Neuronal stem cell (in vitro differentiated cells): ENCODE results near the gene PDIA5.
A peak's percentile ranks its signal among the peaks of the same experiment; 100 is the strongest.

Experiments used
- DNase-seq: peaks from one replicate; pipeline ENCODE4 v3.0.0-alpha.2; 2013; ENCODE audit warnings: low spot score
- H2AFZ ChIP-seq: one replicate; pipeline ENCODE4 v1.6.1; 2013; ENCODE audit warnings: mild to moderate bottlenecking, low read length, inconsistent platforms
- H2AK5ac ChIP-seq: 2 replicates; pipeline ENCODE4 v1.6.1; 2013; ENCODE audit warnings: low read depth, mild to moderate bottlenecking, inconsistent platforms, low read length, moderate library complexity, mixed read lengths
- H2BK120ac ChIP-seq: 2 replicates; pipeline ENCODE4 v1.6.1; 2013; ENCODE audit warnings: low read depth, mild to moderate bottlenecking, inconsistent platforms, low read length, moderate library complexity, mixed read lengths
- H2BK12ac ChIP-seq: one replicate; pipeline ENCODE4 v1.6.1; 2013; ENCODE audit warnings: low read length, inconsistent platforms
- H2BK15ac ChIP-seq: 2 replicates; pipeline ENCODE4 v1.6.1; 2013; ENCODE audit warnings: mild to moderate bottlenecking, low read length, inconsistent platforms, mixed read lengths
- H2BK5ac ChIP-seq: one replicate; pipeline ENCODE4 v1.6.1; 2013; ENCODE audit warnings: inconsistent platforms, mild to moderate bottlenecking, low read length, moderate library complexity
- H3K14ac ChIP-seq: one replicate; pipeline ENCODE4 v1.6.1; 2013; ENCODE audit warnings: low read length, inconsistent platforms
- H3K18ac ChIP-seq: 2 replicates; pipeline ENCODE4 v1.6.1; 2013; ENCODE audit warnings: low read length, inconsistent platforms
- H3K23ac ChIP-seq: 2 replicates; pipeline ENCODE4 v1.6.1; 2013; ENCODE audit warnings: low read depth, mild to moderate bottlenecking, mixed read lengths, low read length, inconsistent platforms; ENCODE audit not compliant: poor library complexity
- H3K27ac ChIP-seq: replicated peaks from 3 replicates; pipeline ENCODE4 v1.5.1; 2013; ENCODE audit warnings: low read length, inconsistent platforms
- H3K27me3 ChIP-seq, 3 experiments: 2 replicates each; pipeline ENCODE4 v1.6.1; 2013; ENCODE audit warnings: low read length in 3 of 3, mild to moderate bottlenecking in 2 of 3, inconsistent platforms in 1 of 3, low read depth in 1 of 3, mixed read lengths in 1 of 3, moderate library complexity in 1 of 3; ENCODE audit not compliant: control insufficient read depth in 3 of 3, insufficient read depth in 3 of 3
- H3K36me3 ChIP-seq, 2 donors: replicated peaks in 1 of 2; 2 replicates each; pipeline ENCODE4 v1.6.1; 2013; ENCODE audit warnings: low read length in 2 of 2; ENCODE audit not compliant: control insufficient read depth in 2 of 2, insufficient read depth in 2 of 2
- H3K4ac ChIP-seq: 2 replicates; pipeline ENCODE4 v1.6.1; 2013; ENCODE audit warnings: inconsistent platforms, mild to moderate bottlenecking, low read length, moderate library complexity
- H3K4me1 ChIP-seq, 2 donors: 1 replicate in 1 of 2; 2 replicates in 1 of 2; pipeline ENCODE4 v1.6.1; 2013; ENCODE audit warnings: low read length in 2 of 2, low read depth in 1 of 2; ENCODE audit not compliant: control insufficient read depth in 2 of 2, insufficient read depth in 1 of 2
- H3K4me2 ChIP-seq: one replicate; pipeline ENCODE4 v1.6.1; 2013; ENCODE audit warnings: mild to moderate bottlenecking, low read length, inconsistent platforms; ENCODE audit not compliant: insufficient read depth, poor library complexity, severe bottlenecking
- H3K4me3 ChIP-seq, 2 donors: 2 replicates each; pipeline ENCODE4 v1.5.1; 2013; ENCODE audit warnings: low read length in 2 of 2, mild to moderate bottlenecking in 2 of 2, inconsistent platforms in 1 of 2, moderate library complexity in 1 of 2
- H3K79me1 ChIP-seq: one replicate; pipeline ENCODE4 v1.6.1; 2013; ENCODE audit warnings: low read depth, mild to moderate bottlenecking, inconsistent platforms, low read length, moderate library complexity
- H3K9ac ChIP-seq: one replicate; pipeline ENCODE4 v1.6.1; 2013; ENCODE audit warnings: mild to moderate bottlenecking, low read depth, low read length, inconsistent platforms; ENCODE audit not compliant: poor library complexity
- H3K9me3 ChIP-seq, 2 donors: replicated peaks in 1 of 2; 2 replicates each; pipeline versions ENCODE3 to v1.6.1; 2013; ENCODE audit warnings: low read length in 2 of 2, mild to moderate bottlenecking in 2 of 2, inconsistent platforms in 1 of 2, low read depth in 1 of 2, mixed read lengths in 1 of 2, moderate library complexity in 1 of 2; ENCODE audit not compliant: control insufficient read depth in 2 of 2, insufficient read depth in 1 of 2
- H4K8ac ChIP-seq: one replicate; pipeline ENCODE4 v1.6.1; 2013; ENCODE audit warnings: low read depth, mild to moderate bottlenecking, inconsistent platforms, low read length, moderate library complexity
- H4K91ac ChIP-seq: one replicate; pipeline ENCODE4 v1.6.1; 2013; ENCODE audit warnings: low read length, low read depth, mild to moderate bottlenecking, inconsistent platforms; ENCODE audit not compliant: poor library complexity
- WGBS, 2 donors: extraction: QIAGEN DNeasy Blood & Tissue Kit; methylation state at CpG; one replicate each; pipeline ENCODE4 v1.1.7; 2013; ENCODE audit warnings: missing lambda C conversion rate in 2 of 2, mixed read lengths in 1 of 2; ENCODE audit not compliant: insufficient read length in 2 of 2, insufficient replicate concordance in 1 of 2; ENCODE audit errors: extremely low coverage in 2 of 2; 5-methylcytosine and 5-hydroxymethylcytosine counted together

Gene PDIA5

GRCh38 chr3:123168122-123168521, 101.3 kb downstream of the PDIA5 start:
- no peak for DNase-seq
- Histone ChIP-seq H3K4ac (no peak overlapping the region), H3K23ac (no peak overlapping the region), H3K9me3 (peaks cover 0 to 28% of the 10 kb centered on the region in 2 donors), H2BK120ac (no peak overlapping the region), H3K18ac (no peak overlapping the region), H3K27ac (no peak overlapping the region), H3K14ac (no peak overlapping the region), H3K79me1 (no peaks in the 10 kb centered on the region), H3K27me3 (peaks cover 0 to 2% (median 0%) of the 10 kb centered on the region in 3 experiments), H3K36me3 (peaks cover 1 to 38% of the 10 kb centered on the region in 2 donors), H2BK15ac (no peak overlapping the region), H2AFZ (no peak overlapping the region), H3K4me2 (no peak overlapping the region), H2BK5ac (no peak overlapping the region), H3K9ac (no peak overlapping the region), H4K91ac (no peak overlapping the region), H2BK12ac (no peak overlapping the region), H2AK5ac (no peak overlapping the region), H3K4me3 (no peak overlapping the region), H4K8ac (no peak overlapping the region), H3K4me1 (peaks cover 5 to 16% of the 10 kb centered on the region in 2 donors)

DNA sequence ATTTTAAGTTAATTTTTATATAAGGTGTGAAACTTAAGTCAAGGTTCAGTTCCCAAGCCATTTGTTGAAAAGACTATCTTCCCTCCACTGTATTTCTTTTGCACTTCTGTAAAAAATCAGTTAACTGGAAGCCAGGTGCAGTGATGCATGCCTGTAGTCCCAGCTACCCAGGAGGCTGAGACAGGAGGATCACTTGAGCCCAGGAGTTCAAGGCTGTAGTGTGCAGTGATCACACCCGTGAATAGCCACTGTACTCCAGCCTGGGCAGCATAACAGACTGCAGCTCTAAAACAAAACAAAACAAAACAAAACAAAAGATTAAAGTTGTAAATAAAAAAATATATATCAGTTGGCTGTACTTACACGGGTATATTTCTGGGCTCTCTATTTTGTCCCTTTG, 101.8 kb downstream of the PDIA5 start:
- no peak overlapping the region for H3K27ac ChIP-seq
- WGBS, 2 donors: no CpG with 5 or more reads among the region's 2 CpGs
- no peak overlapping the region for H3K9ac ChIP-seq
- no peak overlapping the region for H2BK5ac ChIP-seq
- no peak overlapping the region for H3K4ac ChIP-seq
- no peak overlapping the region for H3K23ac ChIP-seq
- no peak for DNase-seq
- H3K18ac ChIP-seq: no peak overlapping the region
- H2AK5ac ChIP-seq: no peak overlapping the region
- H3K4me2 ChIP-seq: no peak overlapping the region
- no peak overlapping the region for H4K91ac ChIP-seq
- H3K4me3 ChIP-seq: no peak overlapping the region
- H3K9me3 ChIP-seq: peaks cover 0 to 28% of the 10 kb centered on the region in 2 donors
- H3K79me1 ChIP-seq: no peaks in the 10 kb centered on the region
- peaks cover 1 to 33% of the 10 kb centered on the region in 2 donors for H3K36me3 ChIP-seq
- peaks cover 5 to 16% of the 10 kb centered on the region in 2 donors for H3K4me1 ChIP-seq
- no peak overlapping the region for H2BK15ac ChIP-seq
- H2BK12ac ChIP-seq: no peak overlapping the region
- no peak overlapping the region for H4K8ac ChIP-seq
- no peak overlapping the region for H3K14ac ChIP-seq
- peaks cover 0 to 2% (median 0%) of the 10 kb centered on the region in 3 experiments for H3K27me3 ChIP-seq
- H2BK120ac ChIP-seq: no peak overlapping the region
- no peak overlapping the region for H2AFZ ChIP-seq

DNA sequence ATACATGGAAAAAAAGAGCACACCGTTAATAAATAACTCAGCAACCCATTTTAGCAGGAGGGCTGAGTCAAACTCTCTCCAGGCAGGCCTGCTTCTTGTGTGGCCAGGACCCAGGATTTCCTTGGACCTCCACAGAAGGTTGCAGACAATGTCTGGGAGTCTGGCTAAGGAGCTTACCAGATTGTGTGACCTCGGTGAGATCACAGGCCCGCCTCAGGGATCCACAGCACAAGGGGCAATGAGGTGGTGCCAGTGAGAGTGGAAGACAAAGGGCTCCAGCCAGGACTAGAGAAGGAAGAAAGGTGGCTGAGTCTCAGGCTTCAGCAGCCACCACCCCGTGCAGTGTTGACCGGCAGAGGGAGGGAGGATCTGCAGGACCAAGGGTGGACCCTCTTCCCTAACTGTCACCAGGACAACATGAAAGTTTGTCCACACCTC, 102.7 kb downstream of the PDIA5 start:
- Histone ChIP-seq H3K4me2 (no peak overlapping the region), H3K79me1 (no peaks in the 10 kb centered on the region), H3K27ac (no peak overlapping the region), H2AK5ac (no peak overlapping the region), H3K4me1 (peaks cover 5 to 16% of the 10 kb centered on the region in 2 donors), H3K4ac (no peak overlapping the region), H3K9ac (no peak overlapping the region), H2BK12ac (no peak overlapping the region), H2AFZ (no peak overlapping the region), H2BK120ac (no peak overlapping the region), H4K8ac (no peak overlapping the region), H3K18ac (no peak overlapping the region), H3K27me3 (peaks cover 0 to 2% (median 0%) of the 10 kb centered on the region in 3 experiments), H3K36me3 (peaks cover 0 to 24% of the 10 kb centered on the region in 2 donors), H4K91ac (no peak overlapping the region), H3K23ac (no peak overlapping the region), H3K4me3 (no peak overlapping the region), H2BK15ac (no peak overlapping the region), H3K9me3 (peaks cover 0 to 22% of the 10 kb centered on the region in 2 donors), H2BK5ac (no peak overlapping the region), H3K14ac (no peak overlapping the region)
- WGBS, 2 donors: no CpG with 5 or more reads among the region's 5 CpGs
- peak; percentile 54 for DNase-seq

GRCh38 chr3:123169930-123170329, 103.1 kb downstream of the PDIA5 start:
- Histone ChIP-seq H3K18ac (no peak overlapping the region), H3K4me2 (no peak overlapping the region), H3K9me3 (peaks cover 0 to 18% of the 10 kb centered on the region in 2 donors), H2BK12ac (no peak overlapping the region), H2BK15ac (no peak overlapping the region), H3K23ac (no peak overlapping the region), H3K9ac (no peak overlapping the region), H2AK5ac (no peak overlapping the region), H2BK5ac (no peak overlapping the region), H3K4me3 (no peak overlapping the region), H4K91ac (no peak overlapping the region), H3K14ac (no peak overlapping the region), H2AFZ (no peak overlapping the region), H3K4ac (no peak overlapping the region), H3K36me3 (peaks cover 0 to 20% of the 10 kb centered on the region in 2 donors), H3K79me1 (no peaks in the 10 kb centered on the region), H2BK120ac (no peak overlapping the region), H3K27me3 (peaks cover 0 to 2% (median 0%) of the 10 kb centered on the region in 3 experiments), H4K8ac (no peak overlapping the region), H3K27ac (no peak overlapping the region), H3K4me1 (peaks cover 5 to 16% of the 10 kb centered on the region in 2 donors)
- no peak for DNase-seq
- WGBS, 2 donors: no CpG with 5 or more reads among the region's 2 CpGs
